Uterus (tissue), 4 donors: Measurements from ENCODE around the gene RAB6A. TPM values are rescaled to one million over a fixed set of nuclear protein-coding genes. Genes with fewer than 3 reads are reported as not detected.

ENCODE experiments used
- DNase-seq, 2 donors: peaks; one replicate each; pipeline ENCODE4 v3.0.0-alpha.2; 2019 to 2020
- H3K27ac ChIP-seq, 2 donors: fragments of 200-600 bp; sonication (generic); 1 replicate in 1 of 2; 2 replicates in 1 of 2; pipeline ENCODE4 v1.5.1; 2016 to 2018
- H3K27me3 ChIP-seq, 2 donors: fragments of 200-600 bp; sonication (generic); one replicate each; pipeline ENCODE4 v1.5.1; 2018 to 2019; ENCODE audit warnings: control low read depth in 1 of 2
- H3K36me3 ChIP-seq, 2 donors: fragments of 200-600 bp; sonication (generic); one replicate each; pipeline ENCODE4 v1.5.1; 2019; ENCODE audit warnings: control low read depth in 1 of 2
- H3K4me1 ChIP-seq, 2 donors: fragments of 200-600 bp; sonication (generic); one replicate each; pipeline ENCODE4 v1.5.1; 2018 to 2019; ENCODE audit warnings: control low read depth in 1 of 2
- H3K4me3 ChIP-seq, 2 donors: fragments of 200-600 bp; sonication (generic); 1 replicate in 1 of 2; 2 replicates in 1 of 2; pipeline ENCODE4 v1.5.1; 2018 to 2019; ENCODE audit warnings: mild to moderate bottlenecking in 1 of 2
- H3K9me3 ChIP-seq, 2 donors: fragments of 200-600 bp; sonication (generic); one replicate each; pipeline ENCODE4 v1.5.1; 2019; ENCODE audit warnings: control low read depth in 1 of 2
- CTCF ChIP-seq, 4 experiments: fragments of 200-600 bp in 2 of 4; fragments of 450-650 bp in 2 of 4; sonication (generic) in 2 of 4; IDR thresholded peaks; one replicate each; pipeline ENCODE4 v1.5.1; 2016 to 2019; ENCODE audit warnings: antibody characterized with exemption in 4 of 4, mild to moderate bottlenecking in 2 of 4, moderate library complexity in 1 of 4
- POLR2A ChIP-seq, 2 donors: fragments of 450-650 bp; IDR thresholded peaks; one replicate each; pipeline ENCODE4 v1.6.1; 2016; ENCODE audit warnings: antibody characterized with exemption in 2 of 2, mild to moderate bottlenecking in 1 of 2, moderate library complexity in 1 of 2
- intact Hi-C: fragments of 100-400 bp; cut with DNase I; formaldehyde crosslinking; loops from one replicate; pipeline ENCODE4 v1.15.1; 2023; ENCODE audit warnings: low total_unique reads
- total RNA-seq, 4 donors: library from RNA; depleted of rRNA in 3 of 4; stranded (reverse); fragments of >200 nt in 3 of 4; gene quantifications; one replicate each; pipeline versions ENCODE4 v1.1.0 to v1.2.4, GENCODE V29; 2014 to 2023
- donor health status: DM: yes; HTN: yes; CAD: no.

Gene RAB6A
- total RNA-seq, 4 donors from 2014 or later = 75.9 to 129 (median 119) TPM

- no peak for DNase-seq
- H3K27ac ChIP-seq = no peak overlapping the region
- H3K4me1 ChIP-seq = no peaks in the 10 kb centered on the region
- intact Hi-C loops = no loop called here
- H3K9me3 ChIP-seq = no peaks in the 10 kb centered on the region
- no peaks in the 10 kb centered on the region for H3K27me3 ChIP-seq
- H3K4me3 ChIP-seq = no peak overlapping the region
- TF ChIP-seq CTCF (IDR thresholded peaks at IDR 0.05) = no peak
- TF ChIP-seq POLR2A (IDR thresholded peaks at IDR 0.05) = no peak
- H3K36me3 ChIP-seq = no peaks in the 10 kb centered on the region
These were observed 43.7 kb downstream of the RAB6A start for GRCh38 chr11:73717136-73717535.

GRCh38 chr11:73716153-73717056 is 44.5 kb downstream of the RAB6A start:
- Histone ChIP-seq H3K4me3 (no peak overlapping the region), H3K9me3 (no peaks in the 10 kb centered on the region), H3K27me3 (no peaks in the 10 kb centered on the region), H3K4me1 (no peaks in the 10 kb centered on the region), H3K36me3 (no peaks in the 10 kb centered on the region), H3K27ac (no peak overlapping the region)
- intact Hi-C loops = no loop called here
- no peak for DNase-seq
- TF ChIP-seq CTCF (IDR thresholded peaks at IDR 0.05) (no peak), POLR2A (IDR thresholded peaks at IDR 0.05) (no peak)

GRCh38 chr11:73715541-73715940 is 45.3 kb downstream of the RAB6A start:
- H3K4me3 ChIP-seq = no peak overlapping the region
- H3K4me1 ChIP-seq = no peaks in the 10 kb centered on the region
- TF ChIP-seq POLR2A (IDR thresholded peaks at IDR 0.05) (no peak), CTCF (IDR thresholded peaks at IDR 0.05) (no peak)
- no peaks in the 10 kb centered on the region for H3K36me3 ChIP-seq
- no peak for DNase-seq
- H3K27me3 ChIP-seq = no peaks in the 10 kb centered on the region
- no peak overlapping the region for H3K27ac ChIP-seq
- no peaks in the 10 kb centered on the region for H3K9me3 ChIP-seq
- intact Hi-C loops = no loop called here

- intact Hi-C loops = no loop called here
- Histone ChIP-seq H3K9me3 (no peaks in the 10 kb centered on the region), H3K27ac (no peak overlapping the region), H3K36me3 (no peaks in the 10 kb centered on the region), H3K27me3 (no peaks in the 10 kb centered on the region), H3K4me1 (no peaks in the 10 kb centered on the region), H3K4me3 (no peak overlapping the region)
- no peak for DNase-seq
- TF ChIP-seq CTCF (IDR thresholded peaks at IDR 0.05) (no peak), POLR2A (IDR thresholded peaks at IDR 0.05) (no peak)
These were observed 49.9 kb downstream of the RAB6A start for GRCh38 chr11:73710964-73711363.

GRCh38 chr11:73705053-73705452 is 55.8 kb downstream of the RAB6A start:
- Histone ChIP-seq H3K36me3 (no peaks in the 10 kb centered on the region), H3K9me3 (no peaks in the 10 kb centered on the region), H3K27ac (no peak overlapping the region), H3K4me3 (no peak overlapping the region), H3K4me1 (no peaks in the 10 kb centered on the region), H3K27me3 (no peaks in the 10 kb centered on the region)
- intact Hi-C loops = no loop called here
- no peak for DNase-seq
- TF ChIP-seq CTCF (IDR thresholded peaks at IDR 0.05) (no peak), POLR2A (IDR thresholded peaks at IDR 0.05) (no peak)
